ENCODE data around the gene PDZD4.

- TF ChIP-seq SREBF2 (IDR thresholded peaks at IDR 0.05; ENCODE audit: low read length) (no peak), JUND (IDR thresholded peaks at IDR 0.05; ENCODE audit: low read depth, low read length) (no peak), NBN (IDR thresholded peaks at IDR 0.05) (no peak), TBL1XR1 (IDR thresholded peaks at IDR 0.05; ENCODE audit: low read depth, low read length) (no peak), CTCF (IDR thresholded peaks at IDR 0.05 in 2 of 3, conservative IDR thresholded peaks at IDR 0.05 in 1 of 3; ENCODE audit: control insufficient read depth in 2 of 3, extremely low read depth in 1 of 3, insufficient read depth in 1 of 3, low read depth in 3 of 3, low read length in 3 of 3) (no peak), YY1 (IDR thresholded peaks at IDR 0.05; ENCODE audit: low read depth, low read length) (no peak), SRF (IDR thresholded peaks at IDR 0.05; ENCODE audit: low read depth in 2 of 2, low read length in 2 of 2) (no peak), CREM (IDR thresholded peaks at IDR 0.05; ENCODE audit: low read depth) (no peak), ZNF274 (IDR thresholded peaks at IDR 0.05; ENCODE audit: insufficient read depth, insufficient read length) (no peak), SP1 (IDR thresholded peaks at IDR 0.05; ENCODE audit: low read depth, low read length) (no peak)
Measured at GRCh38 chrX:153861151-153861550, 30.8 kb upstream of the PDZD4 start.

Data from GM12878 (cell line).